Activated T-cell treated with anti-CD3 and anti-CD28 coated beads, Interleukin-2, amount 50 U/mL, for 1 hour (primary cell): ENCODE data around the gene CGRRF1.

Experiments
- DNase-seq: peaks from one replicate; pipeline ENCODE4 v3.0.0-alpha.2; 2020

The CGRRF1 gene, protein sequence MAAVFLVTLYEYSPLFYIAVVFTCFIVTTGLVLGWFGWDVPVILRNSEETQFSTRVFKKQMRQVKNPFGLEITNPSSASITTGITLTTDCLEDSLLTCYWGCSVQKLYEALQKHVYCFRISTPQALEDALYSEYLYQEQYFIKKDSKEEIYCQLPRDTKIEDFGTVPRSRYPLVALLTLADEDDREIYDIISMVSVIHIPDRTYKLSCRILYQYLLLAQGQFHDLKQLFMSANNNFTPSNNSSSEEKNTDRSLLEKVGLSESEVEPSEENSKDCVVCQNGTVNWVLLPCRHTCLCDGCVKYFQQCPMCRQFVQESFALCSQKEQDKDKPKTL

DNA sequence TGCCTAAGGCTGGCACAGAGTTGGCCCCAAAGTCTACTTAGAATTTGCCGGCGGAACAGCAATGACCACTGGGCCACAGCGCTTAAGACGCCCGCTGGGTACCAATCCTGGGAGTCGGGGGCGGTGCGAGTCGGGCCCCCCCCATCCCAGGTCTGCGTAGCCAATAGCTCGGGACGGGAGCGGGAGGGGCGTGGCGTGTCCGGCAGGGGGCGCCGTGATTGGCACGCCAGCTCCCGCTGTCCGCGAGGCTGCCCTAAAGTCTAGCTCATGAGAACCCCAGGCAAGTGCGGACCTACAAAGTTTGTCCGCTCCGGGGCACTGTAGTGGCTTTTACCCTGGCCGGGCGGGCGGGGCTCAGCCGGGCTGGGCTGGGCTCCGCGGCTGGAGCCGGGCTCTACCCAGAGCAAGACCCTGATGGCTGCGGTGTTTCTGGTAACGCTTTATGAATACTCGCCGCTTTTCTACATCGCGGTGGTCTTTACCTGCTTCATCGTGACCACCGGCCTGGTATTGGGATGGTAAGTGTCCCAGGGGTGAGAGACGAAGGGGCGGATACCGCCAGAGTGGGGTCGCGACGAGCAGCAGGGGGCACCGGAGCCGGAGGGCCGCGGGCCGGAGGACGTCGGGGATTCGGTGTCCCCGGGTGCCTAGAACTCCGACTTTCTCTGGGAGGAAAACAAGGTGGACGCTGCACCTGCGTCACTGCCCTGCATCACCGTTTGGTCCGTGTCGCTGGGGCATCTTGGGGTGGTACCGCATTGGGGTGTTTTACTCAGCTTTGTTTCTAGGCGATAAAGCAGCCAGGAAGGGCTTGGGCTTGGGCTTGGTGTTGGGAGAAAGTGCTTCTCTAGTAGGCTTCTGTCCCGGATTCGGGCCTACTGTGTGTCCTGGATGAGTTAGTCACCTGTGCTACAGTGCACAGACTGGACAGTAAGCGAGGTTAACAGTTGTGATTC is at the start of gene CGRRF1:
CGRRF1 (plus strand) TSS at position 361 of the 956 bp plus-strand sequence; CDS start at position 415, 54 bp downstream.
- peak; percentile 96 for DNase-seq

DNA sequence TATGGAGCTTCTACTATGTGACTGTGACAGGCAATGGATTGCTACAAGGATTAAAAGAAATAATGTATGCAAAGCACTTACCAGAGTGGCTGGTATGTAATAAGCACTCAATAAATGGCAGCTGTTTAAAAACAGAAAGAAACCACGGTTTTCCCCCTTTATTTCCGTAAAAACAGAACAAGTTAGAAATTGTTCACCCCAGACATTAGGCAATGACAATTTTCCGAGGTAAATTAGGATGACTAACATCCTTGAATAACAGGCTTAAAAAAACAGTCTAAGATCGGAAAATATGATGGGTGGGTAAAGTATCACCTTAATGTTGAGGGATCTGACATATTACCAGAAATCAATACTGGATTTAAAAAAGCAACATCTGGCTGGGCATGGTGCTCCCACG is 47.7 kb upstream of the CGRRF1 start:
- DNase-seq: no peak

DNA sequence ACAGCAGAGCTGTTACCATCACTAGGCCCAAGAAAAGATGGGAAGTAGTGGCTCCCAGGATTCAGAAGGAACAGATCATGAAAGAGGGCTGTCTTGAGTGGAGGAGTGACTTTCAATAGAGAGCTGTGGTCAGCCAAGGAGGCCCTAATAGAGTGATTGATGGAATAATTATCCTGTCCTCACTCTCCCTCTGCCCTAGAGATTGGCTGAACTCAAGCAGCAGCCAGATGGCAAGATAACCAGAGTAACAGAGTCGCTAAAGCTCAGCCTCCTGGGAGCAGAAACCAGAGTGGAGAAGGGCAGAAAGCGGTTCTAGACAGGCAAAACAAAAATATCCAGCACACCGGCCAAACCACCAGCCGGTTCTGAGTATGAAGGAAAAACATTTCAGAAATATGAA is 44.1 kb upstream of the CGRRF1 start:
- no peak for DNase-seq

DNA sequence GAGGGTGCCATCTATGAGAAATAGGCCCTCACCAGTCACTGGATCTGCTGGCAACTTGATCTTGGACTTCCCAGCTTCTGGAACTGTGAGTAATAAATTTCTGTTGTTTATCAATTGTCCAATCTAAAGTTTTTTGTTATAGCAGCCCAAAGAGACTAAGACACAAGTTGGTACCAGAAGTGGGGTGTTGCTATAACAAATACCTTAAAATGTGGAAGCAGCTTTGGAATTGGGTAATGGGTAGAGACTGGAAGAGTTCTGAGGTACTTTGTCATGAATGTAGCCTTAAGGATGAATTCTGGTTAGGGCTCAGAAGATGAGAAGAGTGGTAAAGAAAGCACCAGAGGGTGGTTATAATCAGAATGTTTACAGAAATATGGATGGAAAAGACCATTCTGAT is 42.4 kb upstream of the CGRRF1 start:
- no peak for DNase-seq

DNA sequence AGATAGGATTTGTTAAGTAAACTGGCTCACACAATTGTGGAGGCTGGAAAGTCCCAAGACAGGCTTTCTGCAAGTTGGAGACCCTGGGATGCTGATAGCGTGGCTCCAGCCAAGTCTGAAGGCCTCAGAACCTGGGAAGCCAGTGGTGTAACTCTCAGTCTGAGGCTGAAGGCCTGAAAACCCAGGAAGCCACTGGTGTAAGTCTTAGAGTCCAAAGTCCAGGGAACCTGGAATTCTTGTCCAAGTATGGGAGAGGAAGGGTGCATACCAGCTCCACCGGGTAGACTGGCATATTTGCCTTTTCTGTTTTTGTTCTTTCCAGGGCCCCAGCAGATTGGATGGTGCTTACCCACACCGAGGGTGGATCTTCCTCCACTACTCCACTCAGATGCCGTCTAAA is 39.0 kb upstream of the CGRRF1 start:
- no peak for DNase-seq

DNA sequence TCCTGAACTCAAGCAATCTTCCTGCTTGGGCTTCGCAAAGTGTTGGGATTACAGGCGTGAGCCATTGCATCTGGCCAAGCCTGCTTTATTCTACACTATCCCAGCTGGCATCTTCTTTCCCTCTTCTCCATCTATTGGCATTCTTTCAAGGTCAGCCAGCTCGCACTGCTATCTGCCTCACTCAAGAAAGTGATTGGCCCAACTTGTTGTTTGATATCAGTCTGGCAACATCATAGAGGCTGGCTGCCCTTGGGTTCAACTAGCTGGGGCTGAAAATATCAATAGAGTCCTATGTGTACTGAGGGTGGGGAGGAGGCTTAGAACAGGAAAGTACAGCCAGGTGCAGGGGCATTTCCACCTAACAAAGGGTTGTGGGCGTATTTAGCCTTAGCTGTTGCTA is 38.1 kb upstream of the CGRRF1 start:
- no peak for DNase-seq

DNA sequence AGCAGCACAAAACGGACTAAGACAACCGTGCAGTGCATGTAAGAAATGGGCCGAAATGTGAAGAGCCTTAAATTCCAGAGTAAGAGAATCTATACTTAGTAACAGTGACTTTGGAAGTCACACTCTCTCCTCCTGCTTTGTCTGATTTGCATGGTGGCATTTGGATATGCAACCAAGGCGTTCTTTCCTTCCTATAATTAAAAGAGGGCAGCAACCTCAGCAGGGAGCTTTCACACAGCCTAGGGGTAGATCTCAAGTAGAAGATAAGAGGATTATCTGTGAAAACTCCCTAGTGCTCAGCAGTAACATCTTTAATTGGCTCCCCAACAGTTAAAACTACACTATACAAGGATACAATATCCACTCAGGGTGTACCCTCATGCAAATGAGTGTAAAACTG is 37.4 kb upstream of the CGRRF1 start:
- no peak for DNase-seq

DNA sequence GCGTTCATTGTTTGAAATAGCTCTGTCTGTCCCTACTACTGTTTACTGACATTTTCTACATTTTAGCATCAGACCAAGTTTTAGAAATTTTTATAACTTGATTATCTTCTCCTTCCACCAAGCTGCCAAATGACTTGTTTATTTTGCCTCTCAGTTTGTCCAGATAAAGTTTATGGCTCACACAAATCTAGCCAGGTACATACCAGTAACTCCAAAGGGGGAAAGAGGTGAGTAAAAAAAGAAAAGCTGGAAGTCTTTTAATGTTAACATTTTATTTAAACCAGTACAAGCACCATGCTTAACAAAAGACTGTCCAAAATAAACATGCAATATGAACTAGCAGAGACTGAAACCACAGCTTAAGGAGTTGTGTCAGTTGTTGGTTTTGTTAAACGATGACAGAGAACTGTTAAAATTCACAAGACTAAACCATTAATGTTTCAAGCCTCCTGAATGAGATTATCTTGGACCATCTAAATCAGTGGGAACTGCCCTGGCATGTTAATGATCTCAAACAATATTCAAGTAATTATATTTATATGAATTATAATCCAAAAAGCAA is 35.4 kb upstream of the CGRRF1 start:
- DNase-seq: no peak

DNA sequence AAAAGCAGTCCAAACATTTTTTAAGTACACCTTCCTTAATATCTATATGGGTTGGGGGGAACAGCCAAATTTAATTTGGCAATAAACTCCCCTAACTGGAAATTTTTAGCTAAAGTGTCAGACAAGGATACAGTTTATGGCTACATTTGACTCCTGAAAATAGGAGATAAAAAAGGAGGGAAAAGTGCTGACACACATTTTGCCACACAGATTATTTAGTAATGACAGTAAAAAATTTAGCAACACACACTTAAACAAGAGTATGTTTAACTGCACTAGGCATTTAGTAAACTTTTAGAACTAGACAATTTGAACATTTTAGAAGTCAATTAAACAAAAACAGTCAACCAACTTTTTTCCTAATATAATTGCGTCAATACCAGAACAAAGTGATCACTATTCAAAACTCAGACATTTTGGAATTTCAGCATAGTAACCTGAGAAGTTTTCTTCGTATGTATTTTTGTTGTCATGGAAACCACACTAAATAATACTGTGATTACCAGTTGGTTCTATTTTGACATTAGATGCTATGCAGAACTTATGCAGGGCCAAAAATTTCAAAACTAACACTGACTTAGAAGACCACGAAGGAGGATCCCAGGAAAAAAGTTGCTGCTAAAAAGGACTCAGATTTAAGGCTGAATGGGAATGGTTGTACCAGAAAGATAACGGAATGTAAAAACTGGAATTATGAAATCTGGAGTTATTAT is 34.4 kb upstream of the CGRRF1 start:
- no peak for DNase-seq

DNA sequence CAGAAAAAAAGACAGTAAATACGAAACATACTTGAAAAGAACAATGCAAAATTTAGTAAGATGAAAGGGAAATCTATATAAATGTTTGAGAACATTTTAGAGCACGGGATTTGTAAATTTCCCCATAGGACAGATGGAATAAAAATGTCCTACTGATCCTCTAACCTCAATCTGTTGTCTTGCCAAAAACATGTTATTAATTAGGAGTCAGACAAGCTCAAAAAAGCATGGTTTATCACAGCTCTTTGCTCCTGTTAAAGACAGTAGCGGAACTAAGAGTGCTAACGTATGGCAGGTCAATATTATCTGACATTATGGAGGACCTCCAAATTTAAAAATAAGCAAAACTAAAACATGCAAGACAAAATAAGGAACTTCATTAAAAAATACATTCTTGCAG is 33.8 kb upstream of the CGRRF1 start:
- DNase-seq: no peak

DNA sequence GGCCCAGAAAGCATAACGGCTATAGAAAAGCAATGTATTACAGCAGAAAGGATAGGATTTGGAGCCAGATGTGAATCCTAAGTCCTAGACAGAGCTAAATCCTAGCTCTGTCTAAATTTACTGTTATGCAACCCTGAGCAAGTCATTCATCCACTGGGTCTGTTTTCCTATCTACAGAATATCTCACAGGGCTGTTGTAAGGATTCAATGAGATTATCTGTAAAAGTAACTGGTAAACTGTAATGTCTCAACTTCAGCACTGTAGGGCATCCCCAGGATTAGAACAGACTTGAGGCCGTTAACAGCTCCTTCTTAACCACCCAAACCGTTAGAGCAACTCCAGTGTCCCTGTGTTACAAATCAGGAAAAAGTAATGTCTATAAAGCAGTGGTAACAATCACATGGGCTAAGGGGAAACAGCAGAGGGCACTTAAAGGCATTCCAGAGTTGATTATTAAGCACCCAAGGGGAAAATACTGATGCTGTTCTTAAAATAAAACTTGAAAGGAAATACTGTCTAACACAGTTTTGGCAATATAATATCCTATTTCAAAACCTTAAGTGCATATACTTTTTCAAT is 31.0 kb upstream of the CGRRF1 start:
- no peak for DNase-seq

DNA sequence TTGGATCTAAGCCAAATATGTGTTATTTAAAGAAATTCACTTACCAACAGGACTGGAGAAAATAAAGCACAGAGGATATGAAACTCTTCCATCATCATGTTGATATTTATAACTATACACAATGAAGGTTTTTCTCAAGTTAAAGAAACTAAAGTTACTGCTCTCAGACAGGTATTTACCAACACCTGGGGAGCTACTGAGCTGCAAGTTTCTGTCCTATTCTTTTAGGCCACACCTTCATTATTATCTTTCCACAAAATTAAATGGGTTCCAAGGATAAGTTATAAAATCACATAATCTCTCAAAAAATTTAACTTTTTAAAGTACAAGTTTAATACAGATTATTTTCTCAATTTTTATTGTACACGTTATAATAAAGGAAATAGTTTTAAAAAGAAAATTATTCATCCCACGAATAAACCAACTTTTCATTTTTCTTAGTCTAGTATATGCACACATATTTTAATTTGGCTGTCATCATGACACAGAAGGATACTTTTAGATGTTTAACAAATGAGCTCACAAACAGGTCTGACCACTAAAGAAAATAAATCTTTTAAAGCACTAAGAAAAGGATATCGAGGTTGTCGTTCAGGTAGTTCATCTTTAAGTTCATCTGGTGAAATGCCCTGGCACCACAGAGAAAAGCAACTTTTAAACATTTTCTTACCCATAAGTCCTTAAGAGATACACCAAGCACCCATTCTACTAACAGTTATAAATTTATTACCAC is 28.7 kb upstream of the CGRRF1 start:
- no peak for DNase-seq

DNA sequence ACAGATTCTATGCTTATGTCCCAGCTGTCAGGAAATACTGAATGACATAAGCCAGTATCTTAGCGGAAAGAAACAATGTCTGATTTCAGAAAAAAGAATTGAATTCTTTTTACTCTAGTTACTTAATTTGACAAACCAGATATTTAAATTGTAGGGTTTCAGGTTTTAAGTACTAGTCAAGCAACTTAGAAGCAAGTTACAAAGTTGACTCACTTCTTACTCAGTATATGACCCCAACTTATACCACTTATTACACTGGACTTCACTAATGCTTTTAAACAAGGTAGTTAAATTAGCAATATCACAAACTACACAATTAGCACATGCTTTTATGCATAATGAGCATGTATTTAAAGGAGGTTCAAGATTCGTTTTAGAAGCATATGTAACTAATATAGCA is 28.0 kb upstream of the CGRRF1 start:
- no peak for DNase-seq

DNA sequence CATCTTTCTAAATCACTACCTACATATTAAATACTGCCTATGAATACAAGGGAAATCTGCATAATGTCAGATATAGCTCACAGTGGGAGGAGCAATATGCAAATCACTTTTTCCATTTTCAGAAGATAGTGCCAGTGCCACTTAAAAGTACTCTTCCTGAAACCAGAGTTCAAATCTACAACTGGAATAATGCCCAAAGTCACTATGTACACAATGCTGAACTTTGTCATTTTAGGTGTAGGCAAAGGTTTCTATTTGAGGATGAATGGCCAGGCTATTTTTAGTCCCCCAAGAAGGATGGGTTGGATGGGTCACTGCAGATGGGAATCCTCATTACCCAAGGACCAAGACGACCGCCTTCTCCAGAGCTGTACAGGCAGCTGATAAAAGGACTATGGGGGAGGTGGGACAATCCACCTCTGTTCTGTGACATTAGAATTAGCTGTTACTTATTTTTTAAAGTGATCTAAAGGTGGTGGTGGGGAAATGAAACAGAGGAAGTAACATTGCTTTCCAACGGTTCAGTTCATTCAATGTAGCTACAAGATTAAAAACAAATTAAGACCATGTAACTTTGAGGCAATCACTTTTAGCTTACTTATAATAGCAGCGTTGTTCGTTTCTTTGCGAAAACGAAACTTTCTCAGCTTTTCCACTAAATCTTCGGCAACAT is 26.5 kb upstream of the CGRRF1 start:
- DNase-seq: no peak

DNA sequence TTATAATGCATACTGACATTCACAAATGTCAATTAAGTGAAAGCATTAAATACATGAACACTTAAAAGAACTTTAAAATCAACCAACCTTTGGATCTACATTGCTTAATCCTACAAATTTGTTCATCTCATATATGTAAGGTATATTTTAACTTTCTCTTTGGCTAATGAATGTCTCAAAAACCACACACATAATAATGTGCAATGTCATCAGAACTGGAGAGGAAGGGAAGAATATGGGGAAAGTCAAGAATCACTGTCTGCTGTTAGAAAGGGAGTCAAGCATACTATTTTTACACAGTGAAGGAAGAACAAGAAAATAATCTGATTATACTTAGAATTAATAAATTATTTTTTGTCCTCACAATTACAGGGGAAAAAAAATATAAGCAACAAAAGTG is 25.9 kb upstream of the CGRRF1 start:
- DNase-seq: no peak

DNA sequence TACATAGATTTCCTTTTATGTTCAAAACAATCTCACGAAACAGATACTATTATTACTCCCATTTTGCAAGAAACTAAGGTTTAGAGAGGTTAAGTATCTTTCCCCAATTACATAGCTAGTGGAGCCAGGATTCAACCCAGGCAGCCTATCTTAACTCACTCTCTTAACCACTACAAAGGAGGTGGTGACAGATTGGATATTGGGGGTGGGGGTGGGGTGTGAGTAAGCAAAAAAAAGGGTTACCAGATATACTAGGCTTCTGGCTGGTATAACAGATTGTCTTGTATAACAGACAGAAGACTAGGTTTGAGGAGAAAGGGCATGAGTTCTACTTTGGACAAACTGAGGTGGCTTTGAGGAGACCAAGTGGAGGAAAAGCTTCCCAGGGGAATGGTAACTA is 23.0 kb upstream of the CGRRF1 start:
- no peak for DNase-seq

DNA sequence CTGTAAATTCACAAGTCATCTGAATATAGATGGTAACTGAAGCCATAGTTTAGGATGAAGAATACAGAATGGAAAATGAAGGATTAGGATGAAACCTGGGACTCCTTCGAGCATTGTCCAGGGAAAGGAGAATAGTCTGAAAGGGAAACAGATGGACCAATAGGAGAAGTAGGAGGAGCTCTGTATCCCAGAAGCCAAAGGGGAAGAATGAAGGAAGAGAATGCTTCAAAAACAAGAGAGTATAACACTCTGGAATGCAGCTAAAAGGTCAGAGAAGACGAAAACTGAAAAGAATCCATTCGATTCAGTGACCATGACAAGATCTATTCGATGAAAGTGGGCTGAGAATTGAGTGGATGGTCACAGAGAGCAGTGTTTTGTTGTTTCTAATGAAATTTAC is 21.9 kb upstream of the CGRRF1 start:
- no peak for DNase-seq

DNA sequence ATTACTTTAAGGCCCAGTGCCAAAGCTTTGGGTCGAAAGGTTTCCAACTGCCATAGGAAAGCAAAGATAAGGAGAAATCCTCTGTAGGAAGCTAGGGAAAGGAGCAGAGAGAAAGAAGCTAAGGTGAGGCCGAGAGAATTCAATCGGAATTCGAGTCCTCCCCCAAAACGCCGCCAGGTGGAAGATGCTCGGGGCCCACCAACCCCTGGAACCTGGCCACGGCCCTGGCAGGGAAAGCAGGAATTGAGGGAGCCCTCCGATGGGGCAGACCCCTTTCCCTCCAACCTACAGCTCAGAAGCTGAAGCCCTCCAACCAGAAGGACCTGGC is 21.4 kb upstream of the CGRRF1 start:
- no peak for DNase-seq

DNA sequence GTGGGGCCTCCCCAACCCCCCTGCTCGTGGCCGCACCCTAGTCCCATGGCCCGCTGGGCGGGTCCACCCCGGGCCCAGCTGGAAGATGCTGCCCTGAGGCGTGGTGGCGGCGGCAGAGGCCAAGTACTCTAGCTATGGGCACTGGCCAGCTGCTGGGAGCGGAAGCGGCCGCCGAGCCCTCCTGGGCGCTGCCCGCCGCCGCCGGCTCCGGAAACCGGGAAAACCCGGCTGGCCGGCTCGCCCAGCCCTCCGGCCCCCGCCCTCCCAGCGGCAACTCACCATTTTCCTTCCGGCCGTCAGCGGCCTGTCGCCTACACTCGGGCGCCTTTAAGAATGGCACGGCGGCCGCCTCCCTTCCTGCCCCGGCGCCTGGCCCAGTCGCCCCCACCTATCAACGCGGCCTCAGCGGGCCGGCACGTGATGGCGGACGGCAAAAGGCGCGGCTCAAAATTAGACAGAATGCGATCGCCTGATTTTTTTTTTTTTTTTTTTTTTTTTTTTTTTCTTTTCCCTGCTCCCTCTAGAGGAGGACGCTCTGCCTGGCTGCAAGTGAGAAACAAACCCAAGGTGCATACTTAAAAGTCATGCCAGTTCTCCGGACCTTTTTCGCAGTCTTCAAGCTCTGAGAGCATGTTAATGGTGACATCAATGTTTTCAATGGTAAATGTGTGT is 20.9 kb upstream of the CGRRF1 start, which contains the start of gene GMFB:
GMFB (minus strand) TSS at position 335 of the 672 bp plus-strand sequence; CDS start at position 282, 53 bp downstream.
- DNase-seq: peak; percentile 89

DNA sequence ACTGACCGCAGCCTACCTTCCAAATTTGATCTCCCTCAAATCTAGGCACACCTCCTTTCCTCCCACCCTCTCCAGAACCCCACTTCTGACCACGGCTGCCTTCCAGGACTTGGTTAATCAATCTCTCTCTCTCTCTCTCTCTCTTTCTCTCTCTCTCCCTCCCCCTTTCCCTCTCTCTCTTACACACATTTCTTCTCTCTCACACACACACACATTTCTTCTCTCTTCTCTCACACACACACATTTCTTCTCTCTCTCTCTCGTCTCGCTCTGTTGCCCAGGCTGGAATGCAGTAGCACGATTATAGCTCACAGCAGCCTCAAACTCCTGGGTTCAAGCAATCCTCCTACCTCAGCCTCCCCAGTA is 20.4 kb upstream of the CGRRF1 start:
- DNase-seq: no peak
